Stimulated activated effector memory CD8-positive, alpha-beta T cell treated with anti-CD3 and anti-CD28 coated beads, Interleukin-12 subunit alpha, Interleukin-12 subunit beta, amount 100 ng/mL, for 72 hours (primary cell): ENCODE data around the gene PDZRN3.

Source experiments
- ATAC-seq: fragments of 150-1000 bp; cut with Tn5 transposase; 2 replicates; pipeline ENCODE4 v1.10.0; 2021
- DNase-seq, 2 donors: peaks; one replicate each; pipeline ENCODE4 v3.0.0; 2021 to 2022; ENCODE audit warnings: low spot score in 2 of 2
- H3K27ac Mint-ChIP-seq: one replicate; pipeline ENCODE4 v1.8.0; 2022; ENCODE audit warnings: mild to moderate bottlenecking, mixed read lengths
- H3K36me3 Mint-ChIP-seq: one replicate; pipeline ENCODE4 v1.8.0; 2022; ENCODE audit warnings: mild to moderate bottlenecking, mixed read lengths
- H3K4me1 Mint-ChIP-seq: one replicate; pipeline ENCODE4 v1.8.0; 2022; ENCODE audit warnings: mixed read lengths
- H3K4me3 Mint-ChIP-seq: one replicate; pipeline ENCODE4 v1.8.0; 2022; ENCODE audit warnings: mild to moderate bottlenecking, mixed read lengths
- H3K9me3 Mint-ChIP-seq: one replicate; pipeline ENCODE4 v1.8.0; 2022; ENCODE audit warnings: mixed read lengths

PDZRN3 gene

GRCh38 chr3:73490453-73491286 lies 134.1 kb downstream of the PDZRN3 start:
- no peaks in the 10 kb centered on the region for H3K4me1 Mint-ChIP-seq
- no peak overlapping the region for H3K4me3 Mint-ChIP-seq
- no peaks in the 10 kb centered on the region for H3K9me3 Mint-ChIP-seq
- no peaks in the 10 kb centered on the region for H3K36me3 Mint-ChIP-seq
- H3K27ac Mint-ChIP-seq, result no peak overlapping the region
- ATAC-seq, result no peak
- DNase-seq, result no peak

GRCh38 chr3:73485877-73486330 lies 138.8 kb downstream of the PDZRN3 start:
- ATAC-seq (no peak), DNase-seq (no peak)
- peaks cover 5% of the 10 kb centered on the region for H3K4me1 Mint-ChIP-seq
- H3K4me3 Mint-ChIP-seq, result no peak overlapping the region
- H3K9me3 Mint-ChIP-seq, result no peaks in the 10 kb centered on the region
- no peaks in the 10 kb centered on the region for H3K36me3 Mint-ChIP-seq
- no peak overlapping the region for H3K27ac Mint-ChIP-seq

- ATAC-seq, result no peak
- DNase-seq, result no peak
These were observed 140.0 kb downstream of the PDZRN3 start for GRCh38 chr3:73484656-73485248.

GRCh38 chr3:73481888-73482287 lies 142.9 kb downstream of the PDZRN3 start:
- H3K36me3 Mint-ChIP-seq, result no peaks in the 10 kb centered on the region
- H3K4me1 Mint-ChIP-seq, result peaks cover 5% of the 10 kb centered on the region
- no peak overlapping the region for H3K4me3 Mint-ChIP-seq
- H3K27ac Mint-ChIP-seq, result no peak overlapping the region
- peaks cover 5% of the 10 kb centered on the region for H3K9me3 Mint-ChIP-seq
- DNase-seq (no peak), ATAC-seq (no peak)

More at GRCh38 chr3:73484656-73485248, 140.0 kb downstream of the PDZRN3 start:
- H3K4me1 Mint-ChIP-seq, result peaks cover 5% of the 10 kb centered on the region
- no peak overlapping the region for H3K27ac Mint-ChIP-seq
- no peak overlapping the region for H3K4me3 Mint-ChIP-seq
- H3K36me3 Mint-ChIP-seq, result no peaks in the 10 kb centered on the region
- H3K9me3 Mint-ChIP-seq, result peaks cover 5% of the 10 kb centered on the region

DNA sequence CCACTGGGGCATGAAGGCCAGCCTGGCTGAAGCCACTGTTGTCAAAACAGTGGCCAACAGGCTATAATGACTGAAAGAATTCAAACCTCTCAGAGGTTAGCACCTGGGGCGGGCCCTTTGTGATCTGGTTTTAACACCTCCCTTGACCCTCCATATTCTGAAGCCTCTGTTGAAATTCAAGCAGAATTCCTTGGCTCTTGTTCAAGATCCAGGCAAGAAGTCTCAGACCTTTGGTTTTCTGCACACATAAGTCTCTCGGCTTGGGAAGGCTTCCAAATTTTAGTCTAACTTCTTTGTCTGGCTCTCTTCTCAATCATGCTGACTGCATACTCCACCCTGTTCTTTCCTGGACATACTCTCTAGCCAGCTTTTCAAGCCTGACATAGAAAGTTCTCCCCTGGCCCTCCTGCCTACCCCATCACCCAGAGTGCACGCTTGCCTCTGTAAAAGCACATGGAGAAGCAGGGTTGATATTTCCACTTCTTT lies 144.5 kb downstream of the PDZRN3 start:
- Mint-ChIP-seq H3K27ac (no peak overlapping the region), H3K4me3 (no peak overlapping the region), H3K9me3 (peaks cover 5% of the 10 kb centered on the region), H3K36me3 (no peaks in the 10 kb centered on the region), H3K4me1 (peaks cover 5% of the 10 kb centered on the region)
- no peak for ATAC-seq
- DNase-seq, result no peak

- Mint-ChIP-seq H3K4me1 (peaks cover 3% of the 10 kb centered on the region), H3K9me3 (peaks cover 5% of the 10 kb centered on the region)
These were observed 145.4 kb downstream of the PDZRN3 start for GRCh38 chr3:73479325-73479724.

GRCh38 chr3:73478858-73479257 lies 145.9 kb downstream of the PDZRN3 start:
- Mint-ChIP-seq H3K27ac (no peak overlapping the region), H3K9me3 (peaks cover 5% of the 10 kb centered on the region), H3K4me3 (no peak overlapping the region), H3K4me1 (no peaks in the 10 kb centered on the region), H3K36me3 (no peaks in the 10 kb centered on the region)
- ATAC-seq (no peak), DNase-seq (no peak)

More at GRCh38 chr3:73479325-73479724, 145.4 kb downstream of the PDZRN3 start:
- ATAC-seq, result no peak
- H3K27ac Mint-ChIP-seq, result no peak overlapping the region
- no peaks in the 10 kb centered on the region for H3K36me3 Mint-ChIP-seq
- DNase-seq, result no peak
- H3K4me3 Mint-ChIP-seq, result no peak overlapping the region

- DNase-seq, result no peak
- Mint-ChIP-seq H3K9me3 (peaks cover 4% of the 10 kb centered on the region), H3K27ac (no peak overlapping the region), H3K36me3 (no peaks in the 10 kb centered on the region), H3K4me3 (no peak overlapping the region), H3K4me1 (no peaks in the 10 kb centered on the region)
- no peak for ATAC-seq
These were observed 149.0 kb downstream of the PDZRN3 start for GRCh38 chr3:73475717-73476116.

DNA sequence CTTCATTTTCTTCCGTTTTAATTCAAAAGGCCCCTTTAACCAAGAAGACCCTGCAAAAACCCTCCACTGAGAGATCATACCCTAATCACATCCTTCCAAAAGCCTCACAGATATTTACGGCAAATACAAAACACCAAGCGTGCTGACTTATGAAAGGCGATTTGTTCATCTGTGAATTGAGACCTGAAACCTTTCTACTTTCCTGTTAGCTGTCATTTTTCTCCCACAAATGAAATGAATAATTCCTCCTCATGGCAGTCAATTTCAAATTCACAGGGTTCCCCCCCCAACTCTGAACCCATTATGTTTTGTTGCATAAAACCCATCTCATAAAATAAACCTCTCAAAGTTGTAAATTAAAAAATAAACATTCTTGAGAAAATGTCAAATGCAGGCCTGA lies 149.6 kb downstream of the PDZRN3 start:
- no peak overlapping the region for H3K27ac Mint-ChIP-seq
- ATAC-seq (no peak), DNase-seq (no peak)
- H3K9me3 Mint-ChIP-seq, result no peaks in the 10 kb centered on the region
- no peak overlapping the region for H3K4me3 Mint-ChIP-seq
- no peaks in the 10 kb centered on the region for H3K36me3 Mint-ChIP-seq
- no peaks in the 10 kb centered on the region for H3K4me1 Mint-ChIP-seq

DNA sequence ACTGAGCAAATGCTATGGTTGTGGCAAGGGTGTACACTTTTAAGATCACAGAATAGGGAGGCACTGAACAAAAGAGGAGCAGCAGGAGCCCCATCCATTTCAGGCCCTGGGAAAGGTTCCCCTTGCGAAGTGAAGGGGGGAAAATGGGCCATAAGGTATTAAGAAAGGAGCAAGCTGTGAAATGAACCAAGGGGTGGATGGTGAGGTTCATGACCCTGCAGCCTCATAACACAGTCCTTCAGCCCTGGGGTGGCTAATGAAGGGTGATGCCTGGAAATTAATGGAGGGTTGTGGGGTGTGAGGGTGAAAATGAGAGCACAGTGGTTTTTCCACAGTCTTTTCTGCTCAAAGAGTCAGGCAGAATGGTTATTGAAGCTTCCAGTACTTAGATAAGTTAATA lies 150.1 kb downstream of the PDZRN3 start:
- H3K36me3 Mint-ChIP-seq, result no peaks in the 10 kb centered on the region
- no peaks in the 10 kb centered on the region for H3K4me1 Mint-ChIP-seq
- no peak for ATAC-seq
- no peak for DNase-seq
- no peak overlapping the region for H3K4me3 Mint-ChIP-seq
- H3K9me3 Mint-ChIP-seq, result no peaks in the 10 kb centered on the region
- no peak overlapping the region for H3K27ac Mint-ChIP-seq

DNA sequence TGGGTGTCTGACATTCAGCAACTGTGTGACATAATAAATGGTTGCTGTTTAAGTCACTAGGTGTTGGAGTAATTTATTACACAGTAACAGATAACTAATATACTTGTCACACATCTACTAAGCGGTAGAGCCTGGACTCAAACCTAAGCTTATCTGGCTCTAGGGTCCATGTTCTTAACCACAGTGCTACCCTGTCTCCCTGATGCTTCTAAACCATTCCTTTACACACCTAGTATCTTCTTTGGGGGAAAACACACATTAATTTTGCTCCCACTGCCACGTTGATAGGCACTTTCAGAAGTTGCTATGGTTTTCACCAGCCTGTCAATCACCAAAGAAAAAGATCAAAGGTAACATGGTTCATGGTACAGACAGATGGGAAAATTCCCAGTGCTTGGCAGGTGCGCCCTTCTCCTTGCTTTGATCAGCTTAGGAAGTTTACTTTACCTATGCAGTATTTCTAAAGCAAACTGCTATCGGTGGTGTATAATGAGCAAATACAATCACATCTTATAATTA lies 150.8 kb downstream of the PDZRN3 start:
- DNase-seq (no peak), ATAC-seq (no peak)
- no peaks in the 10 kb centered on the region for H3K36me3 Mint-ChIP-seq
- H3K27ac Mint-ChIP-seq, result no peak overlapping the region
- H3K4me3 Mint-ChIP-seq, result no peak overlapping the region
- H3K9me3 Mint-ChIP-seq, result no peaks in the 10 kb centered on the region
- no peaks in the 10 kb centered on the region for H3K4me1 Mint-ChIP-seq

GRCh38 chr3:73473181-73473897 lies 151.4 kb downstream of the PDZRN3 start:
- H3K36me3 Mint-ChIP-seq, result no peaks in the 10 kb centered on the region
- H3K27ac Mint-ChIP-seq, result no peak overlapping the region
- no peak overlapping the region for H3K4me3 Mint-ChIP-seq
- no peak for DNase-seq
- ATAC-seq, result no peak
- H3K9me3 Mint-ChIP-seq, result no peaks in the 10 kb centered on the region
- H3K4me1 Mint-ChIP-seq, result no peaks in the 10 kb centered on the region

DNA sequence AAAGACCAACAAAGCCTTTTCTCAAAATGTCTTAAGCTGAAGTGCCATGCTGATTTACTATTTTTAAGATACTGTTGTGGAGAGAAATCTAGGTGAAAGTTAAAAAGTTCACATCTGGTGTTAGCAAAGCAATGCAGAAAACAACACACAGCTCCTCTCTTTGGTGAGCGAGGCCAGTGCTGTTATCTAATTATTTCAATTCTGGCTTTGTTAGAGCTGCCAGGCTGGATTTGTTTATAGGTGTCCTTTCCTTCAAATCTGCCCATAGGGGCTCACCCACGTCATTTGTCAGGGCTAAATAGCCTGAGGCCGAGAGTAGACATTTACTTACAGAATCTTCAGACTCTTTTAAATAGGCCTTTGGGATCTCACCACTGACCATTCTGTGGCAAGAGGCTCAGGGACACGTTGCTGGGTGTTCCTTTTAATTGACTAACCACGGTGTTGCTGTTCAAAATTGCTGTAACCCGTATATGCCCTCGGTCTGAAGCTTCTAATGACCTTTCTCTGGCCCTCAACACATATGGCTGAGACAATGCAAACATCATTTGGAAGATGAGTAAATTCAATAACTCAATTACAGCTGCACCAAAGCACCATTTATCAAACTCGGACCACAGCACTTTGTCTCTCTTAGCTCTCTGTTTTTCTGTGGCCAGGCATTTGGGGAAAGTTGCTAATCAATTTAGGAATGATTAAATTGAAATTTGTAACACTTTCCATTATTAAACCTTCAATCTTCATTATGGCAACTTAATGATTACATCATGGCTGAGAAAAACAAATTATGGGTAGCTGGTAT lies 152.6 kb downstream of the PDZRN3 start:
- no peaks in the 10 kb centered on the region for H3K36me3 Mint-ChIP-seq
- ATAC-seq (no peak), DNase-seq (no peak)
- no peak overlapping the region for H3K4me3 Mint-ChIP-seq
- no peaks in the 10 kb centered on the region for H3K9me3 Mint-ChIP-seq
- no peaks in the 10 kb centered on the region for H3K4me1 Mint-ChIP-seq
- H3K27ac Mint-ChIP-seq, result no peak overlapping the region

- ATAC-seq, result no peak
- H3K4me3 Mint-ChIP-seq, result no peak overlapping the region
- H3K9me3 Mint-ChIP-seq, result no peaks in the 10 kb centered on the region
- no peak overlapping the region for H3K27ac Mint-ChIP-seq
- no peak for DNase-seq
- no peaks in the 10 kb centered on the region for H3K36me3 Mint-ChIP-seq
- no peaks in the 10 kb centered on the region for H3K4me1 Mint-ChIP-seq
These were observed 153.9 kb downstream of the PDZRN3 start for GRCh38 chr3:73470860-73471259.

DNA sequence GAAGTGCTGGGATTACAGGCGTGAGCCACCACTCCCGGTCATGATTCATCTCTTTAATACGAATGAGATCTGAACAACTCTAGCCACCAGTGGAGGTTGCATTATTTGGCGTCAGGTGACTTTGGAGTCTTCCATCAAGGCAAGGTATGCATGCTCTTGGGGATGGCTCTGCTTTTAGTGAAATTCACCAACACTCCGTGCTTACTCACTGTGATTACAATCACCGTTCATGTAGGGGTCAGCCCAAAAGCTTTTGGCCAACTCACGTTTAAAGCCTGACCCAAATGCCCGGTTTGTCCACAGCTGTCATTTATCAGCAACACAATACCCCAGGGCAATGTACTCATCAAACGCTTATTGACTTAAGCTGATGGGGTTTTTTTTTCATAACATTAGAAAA lies 155.4 kb downstream of the PDZRN3 start:
- Mint-ChIP-seq H3K36me3 (no peaks in the 10 kb centered on the region), H3K27ac (no peak overlapping the region), H3K4me1 (no peaks in the 10 kb centered on the region), H3K4me3 (no peak overlapping the region), H3K9me3 (no peaks in the 10 kb centered on the region)
- DNase-seq, result no peak
- ATAC-seq, result no peak
